ENCODE results near the gene TIE1. TPM values are rescaled to one million over a fixed set of nuclear protein-coding genes. Genes with fewer than 3 reads are reported as not detected.
A peak's percentile ranks its signal among the peaks of the same experiment; 100 is the strongest.

Gene TIE1
- total and polyA plus RNA-seq, 9 of the 15 experiments (the other 6 are each of a cell fraction or from before 2014, with no cell fraction given) = 0.07 to 0.49 (median 0.14) TPM; not detected in 4

GRCh38 chr1:43329995-43330751, 29.4 kb downstream of the TIE1 start (continued):
- no peak for TF ChIP-seq THRA (IDR thresholded peaks at IDR 0.05)
- TF ChIP-seq, protein P1, sequence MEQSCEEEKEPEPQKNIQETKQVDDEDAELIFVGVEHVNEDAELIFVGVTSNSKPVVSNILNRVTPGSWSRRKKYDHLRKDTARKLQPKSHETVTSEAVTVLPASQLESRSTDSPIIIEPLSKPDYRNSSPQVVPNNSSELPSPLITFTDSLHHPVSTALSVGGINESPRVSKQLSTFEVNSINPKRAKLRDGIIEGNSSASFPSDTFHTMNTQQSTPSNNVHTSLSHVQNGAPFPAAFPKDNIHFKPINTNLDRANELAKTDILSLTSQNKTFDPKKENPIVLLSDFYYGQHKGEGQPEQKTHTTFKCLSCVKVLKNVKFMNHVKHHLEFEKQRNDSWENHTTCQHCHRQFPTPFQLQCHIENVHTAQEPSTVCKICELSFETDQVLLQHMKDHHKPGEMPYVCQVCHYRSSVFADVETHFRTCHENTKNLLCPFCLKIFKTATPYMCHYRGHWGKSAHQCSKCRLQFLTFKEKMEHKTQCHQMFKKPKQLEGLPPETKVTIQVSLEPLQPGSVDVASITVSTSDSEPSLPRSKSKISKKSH (CRISPR knock-in tag; IDR thresholded peaks at IDR 0.05) = no peak
- TF ChIP-seq, protein P2, sequence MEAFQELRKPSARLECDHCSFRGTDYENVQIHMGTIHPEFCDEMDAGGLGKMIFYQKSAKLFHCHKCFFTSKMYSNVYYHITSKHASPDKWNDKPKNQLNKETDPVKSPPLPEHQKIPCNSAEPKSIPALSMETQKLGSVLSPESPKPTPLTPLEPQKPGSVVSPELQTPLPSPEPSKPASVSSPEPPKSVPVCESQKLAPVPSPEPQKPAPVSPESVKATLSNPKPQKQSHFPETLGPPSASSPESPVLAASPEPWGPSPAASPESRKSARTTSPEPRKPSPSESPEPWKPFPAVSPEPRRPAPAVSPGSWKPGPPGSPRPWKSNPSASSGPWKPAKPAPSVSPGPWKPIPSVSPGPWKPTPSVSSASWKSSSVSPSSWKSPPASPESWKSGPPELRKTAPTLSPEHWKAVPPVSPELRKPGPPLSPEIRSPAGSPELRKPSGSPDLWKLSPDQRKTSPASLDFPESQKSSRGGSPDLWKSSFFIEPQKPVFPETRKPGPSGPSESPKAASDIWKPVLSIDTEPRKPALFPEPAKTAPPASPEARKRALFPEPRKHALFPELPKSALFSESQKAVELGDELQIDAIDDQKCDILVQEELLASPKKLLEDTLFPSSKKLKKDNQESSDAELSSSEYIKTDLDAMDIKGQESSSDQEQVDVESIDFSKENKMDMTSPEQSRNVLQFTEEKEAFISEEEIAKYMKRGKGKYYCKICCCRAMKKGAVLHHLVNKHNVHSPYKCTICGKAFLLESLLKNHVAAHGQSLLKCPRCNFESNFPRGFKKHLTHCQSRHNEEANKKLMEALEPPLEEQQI (IDR thresholded peaks at IDR 0.05) = no peak
- peak; percentile 71 for TF ChIP-seq SUPT5H (IDR thresholded peaks at IDR 0.05)
- TF ChIP-seq MYC (IDR thresholded peaks at IDR 0.05; ENCODE audit: low read depth, low read length) = peak; percentile 55
- no peak for TF ChIP-seq MYC (CRISPR knock-in tag; IDR thresholded peaks at IDR 0.05; ENCODE audit: borderline replicate concordance, low read depth)
- no peak for TF ChIP-seq ZFP91 (CRISPR knock-in tag; IDR thresholded peaks at IDR 0.05)
- TF ChIP-seq NFE2 (IDR thresholded peaks at IDR 0.05; ENCODE audit: low read depth) = peak; percentile 90
- TF ChIP-seq SRSF1 (IDR thresholded peaks at IDR 0.05; ENCODE audit: low read depth, low read length) = no peak
- TF ChIP-seq RBM25 (IDR thresholded peaks at IDR 0.05; ENCODE audit: low read depth, low read length, severe bottlenecking) = no peak
- TF ChIP-seq ILF3 (IDR thresholded peaks at IDR 0.05; ENCODE audit: borderline replicate concordance) = no peak
- TF ChIP-seq ZFP1 (CRISPR knock-in tag; IDR thresholded peaks at IDR 0.05) = no peak
- no peak for TF ChIP-seq ETV6 (IDR thresholded peaks at IDR 0.05; ENCODE audit: borderline replicate concordance in 1 of 2, low read depth in 2 of 2, low read length in 1 of 2)
- no peak for TF ChIP-seq ETV6 (CRISPR knock-in tag; IDR thresholded peaks at IDR 0.05; ENCODE audit: borderline replicate concordance)
- TF ChIP-seq HEY1 (CRISPR knock-in tag; IDR thresholded peaks at IDR 0.05; ENCODE audit: borderline replicate concordance) = no peak
- no peak for TF ChIP-seq ZNF717 (CRISPR knock-in tag; IDR thresholded peaks at IDR 0.05)
- no peak for TF ChIP-seq RHOXF2B (CRISPR knock-in tag; conservative IDR thresholded peaks at IDR 0.05)
- TF ChIP-seq IFI16 (CRISPR knock-in tag; IDR thresholded peaks at IDR 0.05) = no peak
